Measurements from ENCODE around the gene ABI1. TPM values are rescaled to one million over a fixed set of nuclear protein-coding genes. Genes with fewer than 3 reads are reported as not detected.

The ABI1 gene
- total RNA-seq, 1 donor from 2014 or later: 64.4 TPM

DNA sequence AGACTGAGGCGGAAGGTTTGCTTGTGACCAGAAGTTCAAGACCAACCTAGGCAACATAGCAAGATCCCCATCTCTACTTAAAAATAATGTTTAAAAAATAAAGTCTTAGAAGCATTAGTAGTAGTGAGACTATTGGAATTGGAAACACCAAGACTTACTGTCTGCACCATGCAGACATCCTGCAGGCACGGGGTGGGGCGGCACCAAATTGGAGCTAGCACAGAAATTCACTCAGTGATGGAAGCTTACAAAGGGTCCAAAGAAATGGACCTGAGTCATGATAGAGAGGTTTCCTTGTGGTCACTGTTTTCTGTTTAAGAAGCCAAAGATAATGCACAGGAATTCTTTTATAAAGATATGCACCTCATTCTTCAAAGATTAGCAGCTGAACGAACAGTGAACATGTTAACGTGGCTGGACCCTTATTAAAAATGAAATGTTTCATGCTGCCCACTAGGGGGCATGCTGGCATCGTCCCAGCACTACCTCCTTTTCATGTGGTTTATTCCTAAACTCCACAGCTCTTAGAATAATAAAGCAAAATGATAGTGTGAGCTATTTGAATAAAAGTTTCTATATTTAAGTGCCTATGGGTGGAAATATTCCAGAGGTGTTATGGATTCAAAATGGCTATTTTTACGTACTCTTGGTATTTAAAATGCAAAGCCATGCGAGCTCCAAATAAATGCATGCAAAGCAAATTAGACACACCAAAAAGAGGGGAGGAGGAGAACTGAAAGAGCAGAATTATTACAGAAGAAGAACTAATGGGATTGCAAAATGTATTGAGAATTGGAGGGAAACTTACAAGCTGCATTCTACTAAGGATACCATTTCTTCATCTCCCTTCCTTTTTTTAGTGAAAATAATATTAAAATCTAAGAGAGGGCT, 134.7 kb downstream of the ABI1 start:
- FAIRE-seq (peak; percentile 83), DNase-seq (ENCODE audit: low spot score in 2 of 2) (peak; percentile 26 to 51)

DNA sequence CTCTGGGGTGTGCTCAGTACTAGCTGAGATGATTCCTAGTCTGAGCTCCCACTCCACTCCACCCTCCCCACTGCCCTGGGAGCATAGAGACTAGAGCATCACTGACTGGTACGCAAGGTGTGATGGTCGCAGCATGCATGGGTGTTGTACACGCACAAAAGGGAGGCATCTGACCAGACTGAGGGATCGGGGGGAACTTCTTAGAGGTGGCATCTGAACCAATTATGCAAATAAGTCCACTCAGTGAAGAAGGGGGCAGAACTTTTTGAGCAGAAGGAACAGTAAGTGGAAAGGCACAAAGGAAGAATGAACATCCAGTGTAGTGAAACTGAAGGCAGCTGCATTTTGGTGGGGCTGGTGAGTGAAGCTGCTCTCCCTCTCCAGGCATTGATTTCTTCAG, 137.7 kb downstream of the ABI1 start:
- no peak for DNase-seq (ENCODE audit: low spot score in 2 of 2)
- FAIRE-seq: no peak

DNA sequence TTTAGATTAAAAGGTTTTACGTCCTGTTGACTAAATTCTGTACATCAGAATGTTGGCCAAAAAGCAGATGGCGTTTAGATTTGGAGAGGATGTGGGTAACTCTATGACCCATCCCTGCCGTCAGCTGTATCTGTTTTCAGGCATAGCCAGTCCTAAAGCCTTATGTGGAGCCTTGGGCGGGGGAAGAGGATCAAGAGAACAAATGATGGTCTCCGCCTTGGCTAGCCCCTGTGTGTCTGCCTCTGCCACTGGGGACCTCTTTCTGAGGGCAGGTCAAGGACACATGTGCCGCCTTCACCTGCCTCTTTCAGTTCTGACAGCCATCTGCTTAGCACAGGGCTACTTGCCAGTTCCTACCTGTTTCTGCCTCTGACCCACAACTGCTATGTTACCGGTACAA, 139.2 kb downstream of the ABI1 start:
- no peak for FAIRE-seq
- no peak for DNase-seq (ENCODE audit: low spot score in 2 of 2)

- DNase-seq (ENCODE audit: low spot score in 2 of 2) (no peak), FAIRE-seq (no peak)
Observed at GRCh38 chr10:26717476-26717875, 143.3 kb downstream of the ABI1 start.

DNA sequence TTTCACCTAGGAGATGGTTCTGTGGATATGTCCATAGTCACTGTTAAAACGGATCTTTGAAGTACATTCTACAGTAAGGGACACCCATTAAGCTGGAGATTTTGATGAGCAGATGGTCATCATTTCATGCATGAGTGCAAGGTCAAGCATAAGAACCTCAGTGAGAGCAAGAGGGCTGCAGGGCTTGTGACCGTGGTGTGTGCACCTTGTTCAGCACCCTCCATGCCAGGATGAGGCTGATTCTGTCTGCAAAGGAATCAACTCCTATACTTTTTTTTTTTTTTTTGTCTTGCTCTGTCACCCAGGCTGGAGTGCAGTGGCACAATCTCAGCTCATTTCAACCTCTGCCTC, 145.6 kb downstream of the ABI1 start:
- no peak for DNase-seq (ENCODE audit: low spot score in 2 of 2)
- FAIRE-seq: no peak

DNA sequence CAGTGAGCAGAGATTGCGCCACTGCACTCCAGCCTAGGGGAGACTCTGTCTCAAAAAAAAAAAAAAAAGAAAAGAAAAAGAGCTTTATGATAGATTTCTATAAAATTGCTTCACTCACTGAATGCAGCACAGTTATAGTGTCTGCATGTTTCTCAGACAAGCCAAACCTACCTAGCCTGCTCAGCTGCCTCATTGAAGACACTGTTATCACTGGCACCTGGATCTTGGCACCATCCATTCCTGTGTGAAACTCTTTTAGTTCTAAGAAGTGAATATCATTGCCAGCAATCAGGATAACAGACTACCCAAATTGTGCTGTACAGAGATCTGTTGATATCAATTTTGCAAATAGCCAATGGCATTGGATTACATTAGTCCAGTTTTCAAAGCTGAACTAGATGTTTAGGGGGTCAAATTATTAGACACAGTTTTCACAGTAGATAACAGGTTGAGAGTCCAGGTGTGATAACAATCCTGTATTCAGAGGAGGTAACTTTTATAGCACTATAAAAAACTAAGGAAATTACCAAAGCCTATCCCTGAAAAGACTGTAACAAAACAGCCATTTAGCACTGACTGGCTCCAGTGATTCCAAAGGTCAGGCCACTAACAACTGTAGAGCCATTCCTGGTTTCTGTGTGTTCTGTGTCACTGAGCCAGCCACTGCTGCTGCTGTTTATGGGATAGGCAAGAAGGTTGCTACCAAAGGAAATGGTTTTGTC, 146.2 kb downstream of the ABI1 start:
- no peak for FAIRE-seq
- no peak for DNase-seq (ENCODE audit: low spot score in 2 of 2)

DNA sequence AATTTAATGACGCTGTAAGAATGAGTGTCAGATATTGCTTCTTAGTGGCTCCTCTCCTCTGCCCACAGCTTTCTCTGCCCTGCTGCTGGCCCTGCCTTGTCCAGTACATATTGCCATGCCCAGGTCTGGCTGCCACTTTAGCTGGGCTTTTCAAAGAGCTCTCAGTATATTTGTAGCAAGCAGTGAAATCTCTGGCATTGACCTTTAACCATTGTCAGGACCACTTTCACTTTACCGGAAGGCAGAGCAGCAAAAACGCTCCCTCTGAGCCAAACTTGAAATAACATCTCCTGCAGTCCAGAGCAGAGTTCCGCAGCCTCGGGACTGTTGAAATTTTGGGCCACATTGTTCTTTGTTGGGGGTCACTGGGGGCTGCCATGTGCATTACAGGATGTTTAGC, 149.4 kb downstream of the ABI1 start:
- DNase-seq (ENCODE audit: low spot score in 2 of 2) (no peak), FAIRE-seq (no peak)

DNA sequence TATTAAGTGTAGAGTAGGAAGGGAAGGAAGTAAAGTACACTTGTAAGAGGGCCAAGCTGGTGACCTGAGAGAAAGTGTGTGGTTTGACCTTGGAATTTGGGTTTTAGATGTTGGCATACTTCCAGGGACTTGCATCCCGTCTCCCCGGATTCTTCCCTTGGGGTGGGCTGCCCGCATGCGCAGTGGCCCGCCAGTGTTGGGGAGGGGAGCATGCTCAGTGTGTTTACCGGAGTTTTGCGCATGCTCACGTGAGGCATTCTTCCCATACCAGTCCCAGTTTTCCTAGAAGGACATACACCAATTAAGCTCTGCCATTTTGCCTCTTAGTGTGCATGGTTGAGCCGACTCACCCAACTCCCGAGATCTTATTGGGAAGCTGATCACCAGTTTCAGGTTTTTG, 153.8 kb downstream of the ABI1 start:
- no peak for DNase-seq (ENCODE audit: low spot score in 2 of 2)
- FAIRE-seq: no peak

- DNase-seq (ENCODE audit: low spot score in 2 of 2) (no peak), FAIRE-seq (no peak)
Observed at GRCh38 chr10:26706206-26706605, 154.6 kb downstream of the ABI1 start.

DNA sequence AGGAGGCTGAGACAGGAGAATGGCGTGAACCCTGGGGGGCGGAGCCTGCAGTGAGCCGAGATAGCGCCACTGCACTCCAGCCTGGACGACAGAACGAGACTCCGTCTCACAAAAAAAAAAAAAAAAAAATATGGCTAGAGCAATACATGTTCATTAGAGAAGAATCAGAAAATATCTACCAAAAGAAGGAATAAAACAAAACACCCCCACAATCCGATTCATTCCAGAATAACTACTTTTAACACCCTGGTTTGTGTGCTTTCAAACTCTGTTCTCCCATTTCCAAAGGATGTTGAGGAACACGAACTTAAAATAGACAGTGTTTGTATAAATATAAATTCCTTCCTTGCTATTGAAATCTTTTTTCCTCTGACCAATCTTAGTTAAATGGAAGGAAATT, 156.8 kb downstream of the ABI1 start:
- FAIRE-seq (no peak), DNase-seq (ENCODE audit: low spot score in 2 of 2) (no peak)

DNA sequence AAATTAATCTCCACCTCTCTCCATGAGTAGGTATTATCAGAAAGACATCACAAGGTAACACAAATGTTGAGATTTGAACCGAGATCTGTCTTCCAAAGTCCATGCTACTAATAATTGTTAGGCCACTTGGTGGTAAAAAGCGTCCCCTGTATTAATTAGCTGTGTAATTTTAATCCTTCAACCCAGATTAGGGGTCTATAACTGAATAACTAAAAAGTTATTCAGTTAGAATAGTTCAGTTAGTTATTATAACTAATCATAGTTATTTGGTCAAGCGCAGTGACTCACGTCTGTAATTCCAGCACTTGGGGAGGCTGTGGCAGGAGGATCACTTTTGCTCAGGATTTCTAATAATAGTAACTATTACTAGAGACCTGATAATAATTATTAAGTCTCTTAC, 157.7 kb downstream of the ABI1 start:
- DNase-seq (ENCODE audit: low spot score in 2 of 2) (no peak), FAIRE-seq (no peak)

DNA sequence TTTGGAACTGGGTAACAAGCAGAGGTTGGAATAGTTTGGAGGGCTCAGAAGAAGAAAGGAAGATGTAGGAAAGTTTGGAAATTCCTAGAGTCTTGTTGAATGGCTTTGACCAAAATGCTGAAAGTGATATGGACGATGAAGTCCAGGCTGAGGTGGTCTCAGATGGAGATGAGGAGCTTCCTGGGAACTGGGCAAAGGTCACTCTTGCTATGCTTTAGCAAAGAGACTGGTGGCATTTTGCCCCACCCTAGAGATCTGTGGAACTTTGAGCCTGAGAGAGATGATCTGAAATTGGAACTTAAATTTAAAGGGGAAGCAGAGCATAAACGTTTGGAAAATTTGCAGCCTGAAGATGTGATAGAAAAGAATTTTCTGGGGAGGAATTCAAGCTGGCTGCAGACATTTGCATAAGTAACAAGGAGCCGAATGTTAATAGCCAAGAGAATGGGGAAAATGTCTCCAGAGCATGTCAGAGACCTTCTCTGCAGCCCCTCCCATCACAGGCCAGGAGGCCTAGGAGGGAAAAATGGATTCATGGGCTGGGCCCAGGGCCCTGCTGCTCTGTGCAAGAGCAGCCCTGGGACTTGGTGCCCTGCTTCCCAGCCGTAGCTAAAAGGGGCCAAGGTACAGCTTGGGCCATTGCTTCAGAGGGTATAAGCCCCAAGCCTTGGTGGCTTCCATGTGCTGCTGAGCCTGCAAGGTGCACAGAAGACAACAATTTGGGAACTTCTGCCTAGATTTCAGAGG, 159.7 kb downstream of the ABI1 start:
- FAIRE-seq (no peak), DNase-seq (ENCODE audit: low spot score in 2 of 2) (no peak)

GRCh38 chr10:26699631-26700030, 161.1 kb downstream of the ABI1 start:
- FAIRE-seq: no peak
- DNase-seq (ENCODE audit: low spot score in 2 of 2): no peak

GRCh38 chr10:26698909-26699308, 161.8 kb downstream of the ABI1 start:
- FAIRE-seq (no peak), DNase-seq (ENCODE audit: low spot score in 2 of 2) (no peak)

- FAIRE-seq (no peak), DNase-seq (ENCODE audit: low spot score in 2 of 2) (peak in 1 of 2 donors; percentile 22)
Observed at GRCh38 chr10:26697922-26698608, 162.7 kb downstream of the ABI1 start.

GRCh38 chr10:26697163-26697921, 163.4 kb downstream of the ABI1 start, which contains the start of gene PDSS1:
Gene PDSS1, plus strand, starts transcription at chr10:26697701. Its CDS starts 11 bp downstream, at chr10:26697712.
- DNase-seq (ENCODE audit: low spot score in 2 of 2) (peak; percentile 84 to 91), FAIRE-seq (no peak)

DNA sequence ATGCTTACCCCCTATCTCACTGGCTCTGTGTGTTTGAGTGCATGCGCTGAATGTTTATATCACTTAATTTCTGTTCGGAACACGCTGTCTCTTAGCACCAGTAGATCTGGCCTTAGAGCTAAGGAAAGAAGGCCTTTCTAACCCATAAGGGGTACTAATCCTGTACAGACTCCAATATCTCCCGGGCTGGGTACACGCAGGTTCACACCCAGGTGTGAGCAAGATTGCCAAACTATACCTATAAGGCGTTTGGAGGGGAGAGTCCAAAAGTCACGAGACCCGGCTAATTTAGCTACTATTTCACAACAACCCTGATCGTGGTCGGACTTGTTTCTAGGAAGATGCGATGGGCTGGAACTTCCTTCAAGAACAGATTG, 164.0 kb downstream of the ABI1 start:
- FAIRE-seq: no peak

More for the DNA sequence above, 164.0 kb downstream of the ABI1 start:
- DNase-seq (ENCODE audit: low spot score in 2 of 2): no peak

Data from frontal cortex (tissue), 4 donors.